ENCODE measurements around the gene MPPE1. TPM values are rescaled to one million over a fixed set of nuclear protein-coding genes. Genes with fewer than 3 reads are reported as not detected.

Gene MPPE1
- total and polyA plus RNA-seq, 9 of the 15 experiments (the other 6 are each of a cell fraction or from before 2014, with no cell fraction given), result 10.7 to 19.5 (median 13.3) TPM

DNA sequence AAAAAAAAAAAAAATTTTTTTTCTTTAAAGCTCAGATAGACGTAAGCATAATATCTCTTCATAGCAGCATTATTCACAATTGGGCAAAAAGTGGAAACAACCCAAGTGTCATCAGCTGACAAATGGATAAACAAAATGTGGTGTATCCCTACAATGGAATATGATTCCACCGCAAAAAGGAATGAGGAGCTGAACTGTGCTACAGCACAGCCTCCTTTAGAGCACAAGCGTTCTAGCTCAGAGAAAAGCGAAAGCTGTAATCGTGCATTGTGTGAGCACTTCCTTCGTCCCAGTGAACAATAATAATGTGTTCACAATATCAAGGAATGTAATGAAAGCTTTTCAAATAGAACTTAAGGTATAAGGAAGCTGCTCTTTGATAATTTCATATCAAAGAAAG lies 68.6 kb downstream of the MPPE1 start:
- Histone ChIP-seq H3K27ac (ENCODE audit: extremely low read depth, low read depth, low read length) (no peak overlapping the region), H3K4me1 (replicated peaks in 1 of 2; ENCODE audit: control insufficient read depth in 2 of 2, insufficient read depth in 2 of 2, low read length in 2 of 2) (peaks cover 0 to 3% of the 10 kb centered on the region in 2 experiments; a peak in 1 of 5 replicates), H3K9me3 (replicated peaks; ENCODE audit: control insufficient read depth, insufficient read depth, low read depth, low read length) (no peaks in the 10 kb centered on the region), H3K4me3 (no peak overlapping the region), H3K79me2 (ENCODE audit: control insufficient read depth, insufficient read depth, low read length) (no peaks in the 10 kb centered on the region), H3K27me3 (ENCODE audit: control insufficient read depth in 2 of 2, insufficient read depth in 2 of 2, low read length in 2 of 2) (no peaks in the 10 kb centered on the region), H2AFZ (ENCODE audit: low read depth, low read length) (no peak overlapping the region), H3K36me3 (ENCODE audit: control insufficient read depth, insufficient read depth, low read length) (no peaks in the 10 kb centered on the region), H3K9ac (ENCODE audit: insufficient read depth in 1 of 2, low read depth in 2 of 2, low read length in 2 of 2) (no peak overlapping the region), H3K9me1 (ENCODE audit: control insufficient read depth, insufficient read depth, low read length) (no peaks in the 10 kb centered on the region), H3K4me2 (ENCODE audit: insufficient read depth, low read length) (no peak overlapping the region), H4K20me1 (replicated peaks; ENCODE audit: control insufficient read depth, insufficient read depth, low read length) (no peaks in the 10 kb centered on the region)
- no TSS peak for BruUV-seq (replicated peaks)
- DNase-seq (ENCODE audit: extremely low read depth in 1 of 4, low spot score in 3 of 4) (no peak), ATAC-seq (no peak), FAIRE-seq (no peak)
- 40% methylated on average over 6 of the region's 6 CpGs for WGBS (ENCODE audit: insufficient coverage, low coverage, missing lambda C conversion rate)
- POLR2A ChIA-PET, result interaction anchor here (0.6 to 1.1 kb wide), 4 partner anchors 8 to 156 kb away, joined by 3 to 4 read pairs (median 3); no protein-coding TSS in a partner anchor
- CTCF ChIA-PET (ENCODE audit: low intra/inter-chr PET ratio), result no interaction called here
- intact Hi-C loops (cut with micrococcal nuclease) (no loop called here), in situ Hi-C loops (cut with MboI) (no loop called here)
- TF ChIP-seq ZNF511 (CRISPR knock-in tag; IDR thresholded peaks at IDR 0.05) (no peak), TGIF2 (CRISPR knock-in tag; IDR thresholded peaks at IDR 0.05) (no peak), ZNF217 (CRISPR knock-in tag; IDR thresholded peaks at IDR 0.05) (no peak), XRCC3 (IDR thresholded peaks at IDR 0.05) (no peak), FOXP1 (CRISPR knock-in tag; IDR thresholded peaks at IDR 0.05) (no peak), TSC22D4 (tag; IDR thresholded peaks at IDR 0.05) (no peak), ZSCAN29 (IDR thresholded peaks at IDR 0.05) (no peak), ZNF507 (tag; conservative IDR thresholded peaks at IDR 0.05) (no peak), PRDM10 (IDR thresholded peaks at IDR 0.05; ENCODE audit: partially characterized antibody) (no peak), ZNF165 (CRISPR knock-in tag; IDR thresholded peaks at IDR 0.05; ENCODE audit: borderline replicate concordance) (no peak), RB1 (IDR thresholded peaks at IDR 0.05; ENCODE audit: low read depth) (no peak), ZKSCAN8 (CRISPR knock-in tag; IDR thresholded peaks at IDR 0.05) (no peak), ARID4B (CRISPR knock-in tag; IDR thresholded peaks at IDR 0.05) (no peak), ZEB2 (IDR thresholded peaks at IDR 0.05) (no peak), HNRNPK (IDR thresholded peaks at IDR 0.05; ENCODE audit: low read depth, low read length, poor library complexity, severe bottlenecking) (no peak)
- TF ChIP-seq, protein P1, sequence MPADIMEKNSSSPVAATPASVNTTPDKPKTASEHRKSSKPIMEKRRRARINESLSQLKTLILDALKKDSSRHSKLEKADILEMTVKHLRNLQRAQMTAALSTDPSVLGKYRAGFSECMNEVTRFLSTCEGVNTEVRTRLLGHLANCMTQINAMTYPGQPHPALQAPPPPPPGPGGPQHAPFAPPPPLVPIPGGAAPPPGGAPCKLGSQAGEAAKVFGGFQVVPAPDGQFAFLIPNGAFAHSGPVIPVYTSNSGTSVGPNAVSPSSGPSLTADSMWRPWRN (IDR thresholded peaks at IDR 0.05; ENCODE audit: low read depth), result no peak
